Middle frontal gyrus (tissue), 1 donor: ENCODE results near the gene CBLL1.

Source experiments
- DNase-seq: peaks from one replicate; pipeline ENCODE4 v3.0.0-alpha.2; 2015; ENCODE audit warnings: low spot score; ENCODE audit errors: extremely low spot score

Gene CBLL1, protein sequence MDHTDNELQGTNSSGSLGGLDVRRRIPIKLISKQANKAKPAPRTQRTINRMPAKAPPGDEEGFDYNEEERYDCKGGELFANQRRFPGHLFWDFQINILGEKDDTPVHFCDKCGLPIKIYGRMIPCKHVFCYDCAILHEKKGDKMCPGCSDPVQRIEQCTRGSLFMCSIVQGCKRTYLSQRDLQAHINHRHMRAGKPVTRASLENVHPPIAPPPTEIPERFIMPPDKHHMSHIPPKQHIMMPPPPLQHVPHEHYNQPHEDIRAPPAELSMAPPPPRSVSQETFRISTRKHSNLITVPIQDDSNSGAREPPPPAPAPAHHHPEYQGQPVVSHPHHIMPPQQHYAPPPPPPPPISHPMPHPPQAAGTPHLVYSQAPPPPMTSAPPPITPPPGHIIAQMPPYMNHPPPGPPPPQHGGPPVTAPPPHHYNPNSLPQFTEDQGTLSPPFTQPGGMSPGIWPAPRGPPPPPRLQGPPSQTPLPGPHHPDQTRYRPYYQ

DNA sequence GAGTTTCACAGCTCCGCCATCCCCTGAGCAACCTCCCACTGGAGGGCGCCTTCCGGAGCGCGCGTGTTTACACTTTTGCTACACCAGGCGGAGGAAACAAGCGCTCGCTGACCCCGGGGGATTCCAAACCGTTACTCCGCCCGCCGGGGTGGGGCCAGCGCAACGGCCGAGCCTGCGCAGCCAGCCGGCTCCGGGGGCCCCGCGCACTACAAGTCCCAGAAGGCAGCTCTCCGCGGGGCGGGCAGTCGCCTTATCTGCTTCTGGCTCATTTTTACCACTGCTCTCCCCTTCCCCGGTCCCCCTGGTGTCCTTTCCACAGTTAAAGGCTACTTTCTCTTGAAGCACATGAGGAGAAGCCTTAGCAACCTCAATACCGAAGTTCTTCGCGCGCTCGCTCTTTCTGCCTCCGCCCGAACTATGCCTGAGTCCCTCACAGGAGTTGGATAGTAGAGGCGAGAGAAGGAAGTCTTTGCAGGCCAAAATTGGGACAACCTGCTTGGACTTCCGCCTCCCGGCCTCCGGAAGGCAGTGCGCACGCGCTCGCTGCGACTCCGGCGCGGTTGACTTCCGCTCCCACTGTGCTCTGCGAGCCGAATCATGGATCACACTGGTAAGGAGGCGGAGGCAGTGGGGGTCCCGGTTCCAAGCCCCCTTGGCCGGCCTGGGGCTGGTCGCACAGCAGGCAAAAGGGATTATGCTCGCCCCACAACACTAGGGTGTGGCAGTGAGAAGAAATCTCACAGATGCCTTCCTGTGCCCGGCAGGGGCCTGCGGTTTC lies at the start of gene CBLL1:
Gene CBLL1 (plus strand): TSS at position 576 of the 778 bp plus-strand sequence. CDS start 22 bp downstream, at position 598.
- DNase-seq, result peak; percentile 90

DNA sequence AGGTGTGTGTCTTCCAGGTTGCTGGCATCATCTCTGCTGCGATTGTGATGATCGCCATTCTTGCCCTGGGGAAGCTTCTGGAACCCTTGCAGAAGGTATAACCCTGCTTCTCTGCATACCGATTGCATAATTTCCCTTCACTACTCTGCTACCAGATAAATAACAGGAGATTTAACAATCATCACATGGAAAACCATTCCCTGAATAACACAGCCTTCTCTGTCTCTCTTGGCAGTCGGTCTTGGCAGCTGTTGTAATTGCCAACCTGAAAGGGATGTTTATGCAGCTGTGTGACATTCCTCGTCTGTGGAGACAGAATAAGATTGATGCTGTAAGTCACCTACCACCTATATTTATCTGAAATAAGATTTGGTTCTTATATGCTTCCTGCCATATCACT lies 49.6 kb upstream of the CBLL1 start:
- no peak for DNase-seq

DNA sequence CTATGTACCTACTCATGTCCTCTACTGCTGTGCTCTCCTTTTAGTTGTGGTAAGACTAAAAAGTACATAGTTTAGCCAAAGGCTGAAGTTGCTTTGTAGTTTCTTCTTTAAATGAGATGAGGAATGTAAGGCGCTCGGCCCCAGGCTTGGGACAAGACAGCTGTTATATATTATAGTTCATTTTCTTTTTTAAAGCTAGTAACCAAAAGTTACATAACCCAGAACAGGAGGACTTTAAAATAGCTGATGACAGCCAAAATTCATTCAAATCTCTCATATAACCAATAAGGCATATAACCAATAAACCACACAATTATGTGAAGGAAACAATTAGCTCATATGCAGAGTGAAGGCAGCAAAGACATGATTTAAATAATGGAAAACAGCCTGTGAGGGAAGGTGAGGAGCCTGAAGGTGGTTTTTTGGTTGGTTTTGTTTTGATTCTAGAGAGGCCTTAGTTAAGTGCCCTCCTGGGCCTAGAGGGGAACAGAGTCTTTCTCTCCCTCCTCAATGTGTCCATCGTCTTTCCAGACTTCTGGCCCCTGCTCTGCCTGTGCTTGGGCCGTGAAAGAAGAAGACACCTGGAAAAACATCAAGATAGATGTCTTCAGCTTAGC lies 47.5 kb upstream of the CBLL1 start:
- no peak for DNase-seq

DNA sequence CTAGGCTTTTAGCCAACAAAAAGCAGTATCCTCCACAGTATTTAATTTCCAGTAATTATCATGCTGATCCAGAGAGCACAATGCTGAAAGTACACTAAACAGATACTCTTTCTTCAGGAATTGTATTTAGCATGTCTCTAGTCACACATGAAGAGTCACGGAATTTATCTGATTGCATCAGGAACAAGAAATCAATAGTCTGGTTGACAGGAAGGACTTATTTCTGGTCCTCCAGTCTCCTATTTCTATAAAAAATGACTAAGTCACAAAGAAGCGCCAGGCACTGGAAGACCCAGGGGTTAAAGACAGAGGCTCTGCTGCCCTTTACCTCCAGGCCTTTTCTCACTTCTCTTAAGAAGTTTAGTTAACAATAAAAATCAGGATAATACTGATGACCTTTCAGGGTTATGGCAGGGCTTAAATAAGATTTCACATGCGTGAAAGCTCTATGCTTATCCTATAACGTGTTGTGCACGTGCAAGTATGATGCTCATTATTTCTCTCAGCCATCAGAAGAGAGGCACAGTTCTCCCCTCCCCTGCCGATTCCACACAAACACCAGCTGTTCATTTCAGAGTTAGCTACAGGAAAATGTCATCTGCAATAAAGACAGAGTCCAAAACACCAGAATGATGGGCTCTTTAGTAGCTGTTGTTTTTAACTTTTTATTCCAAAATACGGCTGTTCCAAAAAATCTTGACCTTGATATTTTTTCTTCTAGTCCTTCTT lies 46.5 kb upstream of the CBLL1 start:
- no peak for DNase-seq

DNA sequence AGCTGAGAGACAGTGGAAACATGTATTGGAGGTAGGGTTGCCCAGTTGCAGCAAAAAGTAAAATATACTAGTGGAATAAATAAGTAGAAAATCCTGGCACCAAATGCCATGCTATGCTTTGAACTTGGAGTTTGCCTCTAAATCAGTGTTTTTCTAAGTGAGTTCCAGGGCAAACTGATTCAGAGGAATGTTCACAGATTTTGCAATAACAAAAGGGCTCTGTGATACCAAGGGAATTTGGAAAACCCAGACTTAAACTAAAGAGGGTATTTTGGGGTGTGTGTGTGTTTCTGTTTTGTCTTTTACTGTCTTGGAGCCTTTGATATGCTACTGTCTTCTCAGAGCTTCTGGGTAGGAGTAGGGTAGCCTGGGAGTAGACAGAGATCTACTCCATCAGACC lies 43.4 kb upstream of the CBLL1 start:
- DNase-seq, result no peak

DNA sequence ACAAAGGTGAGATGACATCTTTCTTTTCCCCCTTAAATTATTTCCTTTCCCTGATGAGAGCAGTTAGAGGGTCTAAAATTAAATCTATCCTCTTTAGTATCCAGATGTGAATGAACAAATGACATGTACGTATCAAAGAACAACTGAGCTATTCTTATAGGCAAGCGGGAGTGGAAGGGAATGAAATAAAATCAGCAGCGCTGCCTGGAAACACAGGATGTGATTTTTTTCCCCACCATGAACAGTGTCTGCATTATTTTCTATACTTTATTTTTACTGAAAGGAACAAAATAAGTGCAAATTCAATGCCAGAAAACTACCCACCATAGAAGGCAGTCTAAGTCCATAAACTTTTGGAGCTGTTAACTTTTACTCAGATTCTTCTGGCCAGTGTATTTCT lies 42.8 kb upstream of the CBLL1 start:
- DNase-seq, result no peak

DNA sequence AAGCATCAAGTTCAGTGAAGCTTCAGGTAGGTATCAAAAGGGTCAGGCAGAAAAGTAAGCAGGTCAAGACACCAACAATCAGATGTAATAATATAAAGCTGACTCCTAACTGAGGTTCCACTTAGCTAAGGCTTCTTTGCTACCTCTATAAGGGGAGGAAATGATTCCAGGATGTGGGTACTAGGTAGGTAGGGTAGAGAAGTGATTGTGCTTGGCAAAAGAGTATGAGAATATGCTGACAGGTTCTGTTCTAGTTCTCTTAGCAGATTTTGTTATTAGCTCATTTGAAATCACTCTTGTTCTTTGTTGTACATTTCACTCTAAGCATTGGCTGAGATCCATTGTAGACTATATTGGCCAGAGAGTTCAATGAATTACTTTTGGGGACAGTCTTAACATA lies 40.7 kb upstream of the CBLL1 start:
- DNase-seq, result no peak

DNA sequence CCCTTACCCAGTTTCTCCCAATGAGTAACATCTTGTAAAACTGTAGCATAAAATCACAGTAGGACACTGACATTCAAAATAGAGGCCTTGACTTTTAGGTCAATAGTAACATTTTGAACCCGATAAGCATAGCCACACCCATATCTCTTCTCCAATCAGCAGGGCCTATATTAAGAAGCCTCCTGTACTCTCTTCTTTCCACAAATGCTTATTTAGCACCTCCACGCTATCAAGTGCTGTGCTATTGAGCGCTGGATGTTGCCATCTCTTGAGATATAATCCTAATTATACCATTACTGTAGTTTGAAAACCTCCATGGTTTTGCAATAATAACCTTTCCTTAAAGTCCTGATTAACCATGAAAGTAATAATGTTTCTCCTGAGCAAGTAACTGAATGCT lies 40.1 kb upstream of the CBLL1 start:
- no peak for DNase-seq

DNA sequence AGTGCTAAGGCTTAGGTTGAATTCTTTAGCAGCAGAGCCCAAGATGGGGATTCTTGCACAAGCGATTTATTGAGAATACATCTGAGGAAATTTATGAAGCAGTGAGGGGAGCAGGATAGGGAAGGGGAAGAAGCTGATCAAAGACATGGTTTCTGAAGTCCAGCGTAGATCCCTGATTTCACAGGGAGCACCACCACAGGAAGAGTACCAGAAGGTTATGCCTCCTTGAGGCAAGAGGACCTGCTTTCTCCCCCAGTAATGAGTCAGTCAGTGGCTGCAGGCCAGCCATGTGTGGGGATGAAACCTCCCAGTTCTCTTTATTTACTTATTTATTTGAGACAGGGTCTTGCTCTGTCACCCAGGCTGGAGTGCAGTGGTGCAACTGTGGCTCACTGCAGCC lies 35.0 kb upstream of the CBLL1 start:
- DNase-seq, result no peak

DNA sequence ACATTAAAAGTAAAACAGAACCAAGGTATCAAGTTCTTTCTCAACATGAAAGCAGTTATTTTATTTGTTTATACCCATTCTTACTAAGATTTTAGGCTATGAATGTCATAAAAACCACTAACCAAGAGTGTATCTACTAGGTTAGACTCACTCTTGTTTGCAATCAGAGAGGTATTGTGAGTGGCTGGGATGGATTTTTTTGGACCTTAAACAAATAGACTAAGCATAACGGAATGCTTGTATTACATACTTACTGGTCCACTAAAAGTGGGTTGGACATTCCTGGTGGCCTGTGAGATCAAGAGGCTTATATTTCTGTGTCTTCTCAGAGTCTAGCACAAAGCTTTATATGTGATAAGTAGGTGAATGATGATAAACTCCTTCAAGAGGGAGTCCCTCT lies 32.6 kb upstream of the CBLL1 start:
- no peak for DNase-seq

DNA sequence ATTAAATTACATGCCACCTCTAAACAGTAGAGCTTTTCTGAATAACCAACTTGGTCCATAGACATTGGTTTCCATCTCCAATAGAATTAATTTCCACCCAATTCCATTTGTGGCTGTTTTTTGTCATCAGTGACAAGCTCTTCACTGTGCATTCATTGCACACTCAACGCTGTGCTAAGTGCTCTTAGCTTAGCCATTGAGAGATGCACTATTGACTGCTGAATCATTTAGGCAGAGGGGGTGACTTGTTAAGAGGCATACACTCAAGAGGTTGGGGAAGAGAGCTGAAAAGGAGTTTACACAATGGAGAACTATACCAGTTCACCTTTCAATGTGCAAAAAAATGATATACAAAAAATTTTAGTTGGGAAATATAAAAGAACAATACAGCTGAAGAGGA lies 31.9 kb upstream of the CBLL1 start:
- DNase-seq, result no peak

DNA sequence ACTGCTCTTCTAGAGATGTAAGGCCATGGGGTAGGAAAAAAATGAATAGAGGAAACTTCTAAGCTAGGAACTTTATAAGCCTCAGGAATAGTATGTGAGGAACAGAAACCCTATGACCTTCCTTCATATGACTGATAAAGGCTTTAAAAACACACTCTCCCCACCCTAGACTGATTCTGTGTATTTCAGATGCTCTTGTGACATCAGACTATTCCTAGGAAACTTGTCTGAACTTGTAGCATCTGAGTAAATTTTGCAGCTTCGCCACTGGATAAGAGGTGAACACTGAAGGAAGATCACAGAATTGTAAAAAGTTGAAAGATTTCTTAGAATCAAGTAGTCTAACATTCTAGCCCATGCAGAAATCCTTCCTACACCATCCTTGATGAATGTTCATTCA lies 31.0 kb upstream of the CBLL1 start:
- no peak for DNase-seq

DNA sequence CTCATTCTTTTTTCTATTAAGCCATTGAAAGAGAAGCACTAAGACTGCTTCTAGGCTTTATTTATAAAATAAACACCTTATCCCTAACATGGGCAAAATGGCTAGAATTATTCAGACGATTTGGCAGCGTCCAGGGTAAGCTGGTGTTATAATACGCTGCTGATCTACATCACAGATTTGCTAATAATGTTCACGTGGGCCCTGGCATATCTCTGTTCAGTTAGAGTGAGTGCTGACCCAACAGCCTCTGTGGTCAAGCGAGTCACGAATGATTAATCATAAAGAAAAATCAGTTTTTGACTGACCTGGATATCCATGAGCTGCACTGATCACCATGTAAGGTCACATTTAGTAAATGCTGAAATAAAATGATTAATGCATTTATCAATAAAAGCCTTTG lies 28.4 kb upstream of the CBLL1 start:
- DNase-seq, result no peak

DNA sequence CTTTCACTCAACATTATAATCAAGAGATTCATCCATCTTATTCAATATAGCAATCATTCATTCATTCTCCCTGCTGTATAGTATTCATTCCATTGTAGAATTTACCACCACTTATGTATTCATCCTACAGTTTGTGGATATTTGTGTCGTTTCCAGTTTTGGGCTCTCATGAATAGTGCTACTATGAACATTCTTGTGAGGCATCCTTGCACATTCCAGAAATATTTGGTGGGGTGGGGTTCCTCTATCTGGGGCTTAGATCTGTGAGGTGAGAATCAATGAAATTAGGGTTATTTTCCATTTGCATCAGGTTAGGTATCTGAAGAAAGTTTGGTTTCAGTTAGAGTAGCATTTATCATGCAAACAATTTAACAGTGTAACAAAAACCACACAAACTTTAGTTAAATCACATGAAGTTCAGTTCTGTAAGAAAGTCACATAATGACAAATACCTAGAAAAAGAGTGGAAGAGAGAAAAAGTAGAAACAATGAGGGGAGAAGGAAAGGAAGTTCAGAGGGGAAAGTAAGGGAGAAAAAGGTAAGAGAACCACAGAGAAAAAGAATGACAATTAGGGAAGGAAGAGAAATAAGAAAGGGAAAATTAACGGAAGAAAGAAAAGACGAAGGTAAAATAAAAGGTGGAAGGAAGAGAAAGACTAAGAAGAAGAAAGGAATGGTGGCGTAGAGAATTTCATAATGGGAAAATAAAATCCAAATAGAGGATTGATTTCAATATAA lies 25.3 kb upstream of the CBLL1 start:
- DNase-seq, result no peak

DNA sequence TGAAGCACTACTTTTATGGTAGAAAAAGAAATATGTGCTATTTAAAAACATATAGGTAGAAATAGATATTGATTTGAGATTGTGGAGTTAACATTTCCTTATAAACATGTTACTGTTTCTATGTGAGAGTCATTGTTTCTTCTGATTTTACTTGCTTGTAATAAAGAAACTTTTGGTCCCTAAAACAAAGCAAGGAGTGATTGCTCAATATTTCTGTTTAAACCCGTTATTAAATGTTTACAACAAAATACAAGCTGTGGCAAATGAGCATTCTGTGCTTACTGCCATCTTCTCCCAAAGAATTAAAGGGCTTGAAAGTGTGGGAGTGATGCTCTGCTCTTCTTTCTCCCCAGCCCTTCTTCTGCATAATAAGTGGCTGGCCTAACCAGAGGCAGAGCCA lies 22.7 kb upstream of the CBLL1 start:
- DNase-seq, result no peak

DNA sequence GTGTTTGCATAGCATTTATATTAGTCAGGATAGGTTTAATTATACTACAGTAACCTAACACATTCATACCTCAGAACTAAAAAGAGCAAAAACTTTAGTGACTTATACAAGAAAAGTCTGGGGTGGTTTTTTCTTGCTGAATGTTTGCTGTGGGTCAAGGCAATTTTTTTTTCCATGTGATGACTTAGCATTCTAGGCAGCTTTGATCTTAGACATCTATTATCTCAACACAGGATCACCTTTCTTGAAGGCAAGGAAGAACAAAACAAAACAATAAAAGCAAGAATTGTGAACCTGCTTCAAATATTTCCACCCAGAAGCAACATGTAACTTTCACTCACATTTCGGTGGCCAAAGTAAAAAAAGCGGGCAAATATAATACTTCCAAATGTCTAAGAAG lies 20.7 kb upstream of the CBLL1 start:
- DNase-seq, result no peak

DNA sequence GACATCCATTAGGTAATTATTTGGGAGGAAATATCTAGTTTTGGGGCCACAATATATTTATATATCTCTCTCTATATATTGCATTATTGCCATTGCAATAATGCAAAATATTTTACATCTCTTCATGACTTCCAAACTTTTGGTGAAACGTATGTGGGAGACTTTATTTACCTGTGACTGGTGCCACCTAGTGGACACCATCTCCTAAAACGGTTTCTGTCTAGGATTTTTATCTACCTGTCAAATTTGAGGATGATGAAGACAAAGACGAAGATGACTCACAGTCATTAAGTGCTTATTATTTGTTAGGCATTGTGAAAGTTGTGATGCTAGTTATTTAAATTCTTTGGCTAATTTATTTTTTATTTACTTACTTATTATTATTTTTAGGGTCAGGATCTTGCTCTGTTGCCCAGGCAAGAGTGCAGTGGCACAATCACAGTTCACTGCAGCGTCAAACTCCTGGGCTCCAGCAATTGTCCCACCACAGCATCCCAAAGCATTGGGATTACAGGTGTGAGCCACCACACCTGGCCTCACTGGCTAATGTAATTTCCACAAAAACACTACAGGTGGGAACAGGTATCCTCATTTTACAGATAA lies 18.7 kb upstream of the CBLL1 start:
- peak; percentile 47 for DNase-seq

DNA sequence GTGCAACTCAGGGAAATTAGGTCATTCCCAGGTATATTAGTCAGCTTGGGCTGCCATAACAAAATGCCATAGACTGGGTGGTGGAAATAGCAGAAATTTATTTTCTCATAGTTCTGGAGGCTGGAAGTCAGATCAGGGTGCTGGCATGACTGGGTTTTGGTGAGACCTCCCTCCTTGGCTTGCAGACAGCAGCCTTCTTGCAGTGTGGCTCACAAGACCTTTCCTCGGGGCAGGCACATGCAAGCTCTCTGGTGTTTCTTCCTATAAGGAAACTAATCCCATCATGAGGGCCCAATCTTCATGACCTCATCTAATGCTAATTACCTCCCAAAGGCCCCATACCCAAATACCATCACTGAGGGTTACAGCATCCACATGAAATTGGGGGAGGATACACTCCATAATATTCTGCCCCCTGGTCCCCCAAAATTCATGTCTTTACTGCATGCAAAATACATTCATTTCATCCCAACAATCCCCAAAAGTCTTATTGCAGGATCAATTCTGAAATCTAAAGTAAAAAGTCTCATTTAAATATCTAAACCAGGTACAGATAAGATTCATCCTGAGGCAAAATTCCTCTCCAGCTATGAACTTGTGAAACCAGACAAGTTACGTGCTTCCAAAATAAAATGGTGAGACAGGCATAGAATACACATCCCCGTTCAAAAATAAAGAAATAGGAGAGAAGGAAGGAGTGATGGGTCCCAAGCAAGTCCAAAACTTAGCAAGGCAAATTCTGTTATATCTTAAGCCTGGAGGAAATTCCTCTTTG lies 17.4 kb upstream of the CBLL1 start:
- no peak for DNase-seq

DNA sequence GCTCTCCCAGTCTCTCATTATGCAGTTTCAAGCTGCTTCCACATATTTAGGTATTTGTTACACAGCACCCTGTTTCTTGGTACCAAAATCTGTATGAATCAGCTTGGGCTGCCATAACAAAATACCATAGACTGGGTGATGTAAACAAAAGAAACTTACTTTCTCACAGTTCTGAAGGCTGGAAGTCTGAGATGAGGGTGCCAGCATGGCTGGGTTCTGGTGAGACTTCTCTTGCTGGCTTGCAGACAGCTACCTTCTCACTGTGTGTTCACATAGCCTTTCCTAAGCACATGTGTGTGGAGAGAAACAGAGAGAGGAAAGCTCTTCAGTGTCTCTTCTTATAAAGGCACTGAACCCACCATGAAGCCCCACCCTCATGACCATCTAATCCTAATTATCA lies 15.7 kb upstream of the CBLL1 start:
- no peak for DNase-seq
